ENCODE measurements around the gene RSPH1.

DNA sequence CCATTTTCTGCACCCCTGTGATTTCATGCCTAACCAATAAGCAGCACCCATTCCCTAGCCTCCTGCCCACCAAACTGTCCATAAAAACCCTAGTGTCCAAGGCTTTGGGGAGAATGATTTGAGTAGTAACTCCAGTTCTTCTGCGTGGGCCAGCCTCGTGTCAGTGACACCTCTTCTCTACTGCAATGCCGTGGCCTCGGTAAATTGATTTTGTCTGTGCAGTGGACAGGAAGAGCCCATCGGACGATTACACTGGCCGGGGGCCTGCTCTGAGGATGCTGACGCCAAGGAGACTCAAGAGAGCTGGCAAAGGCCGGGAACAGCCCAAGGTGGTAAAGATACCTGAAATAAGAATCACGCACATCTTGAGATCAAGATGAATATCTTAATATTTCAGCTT, 29.3 kb downstream of the RSPH1 start:
- TF ChIP-seq, protein P1, sequence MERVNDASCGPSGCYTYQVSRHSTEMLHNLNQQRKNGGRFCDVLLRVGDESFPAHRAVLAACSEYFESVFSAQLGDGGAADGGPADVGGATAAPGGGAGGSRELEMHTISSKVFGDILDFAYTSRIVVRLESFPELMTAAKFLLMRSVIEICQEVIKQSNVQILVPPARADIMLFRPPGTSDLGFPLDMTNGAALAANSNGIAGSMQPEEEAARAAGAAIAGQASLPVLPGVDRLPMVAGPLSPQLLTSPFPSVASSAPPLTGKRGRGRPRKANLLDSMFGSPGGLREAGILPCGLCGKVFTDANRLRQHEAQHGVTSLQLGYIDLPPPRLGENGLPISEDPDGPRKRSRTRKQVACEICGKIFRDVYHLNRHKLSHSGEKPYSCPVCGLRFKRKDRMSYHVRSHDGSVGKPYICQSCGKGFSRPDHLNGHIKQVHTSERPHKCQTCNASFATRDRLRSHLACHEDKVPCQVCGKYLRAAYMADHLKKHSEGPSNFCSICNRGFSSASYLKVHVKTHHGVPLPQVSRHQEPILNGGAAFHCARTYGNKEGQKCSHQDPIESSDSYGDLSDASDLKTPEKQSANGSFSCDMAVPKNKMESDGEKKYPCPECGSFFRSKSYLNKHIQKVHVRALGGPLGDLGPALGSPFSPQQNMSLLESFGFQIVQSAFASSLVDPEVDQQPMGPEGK (CRISPR knock-in tag; IDR thresholded peaks at IDR 0.05; ENCODE audit: borderline replicate concordance) = no peak
- TF ChIP-seq ZNF70 (CRISPR knock-in tag; IDR thresholded peaks at IDR 0.05) (no peak), BACH2 (CRISPR knock-in tag; IDR thresholded peaks at IDR 0.05; ENCODE audit: borderline replicate concordance) (no peak), GLIS3 (CRISPR knock-in tag; IDR thresholded peaks at IDR 0.05) (no peak), ZFP30 (CRISPR knock-in tag; IDR thresholded peaks at IDR 0.05) (no peak), ZNF565 (CRISPR knock-in tag; conservative IDR thresholded peaks at IDR 0.05; ENCODE audit: low read depth) (no peak), RARB (CRISPR knock-in tag; IDR thresholded peaks at IDR 0.05) (no peak), ISL1 (CRISPR knock-in tag; IDR thresholded peaks at IDR 0.05) (no peak), ARNTL (CRISPR knock-in tag; IDR thresholded peaks at IDR 0.05; ENCODE audit: borderline replicate concordance, low read depth) (no peak), OSR1 (CRISPR knock-in tag; IDR thresholded peaks at IDR 0.05) (no peak), ESRRG (CRISPR knock-in tag; IDR thresholded peaks at IDR 0.05) (no peak), CSDC2 (CRISPR knock-in tag; IDR thresholded peaks at IDR 0.05) (no peak)
- TF ChIP-seq, protein P2, sequence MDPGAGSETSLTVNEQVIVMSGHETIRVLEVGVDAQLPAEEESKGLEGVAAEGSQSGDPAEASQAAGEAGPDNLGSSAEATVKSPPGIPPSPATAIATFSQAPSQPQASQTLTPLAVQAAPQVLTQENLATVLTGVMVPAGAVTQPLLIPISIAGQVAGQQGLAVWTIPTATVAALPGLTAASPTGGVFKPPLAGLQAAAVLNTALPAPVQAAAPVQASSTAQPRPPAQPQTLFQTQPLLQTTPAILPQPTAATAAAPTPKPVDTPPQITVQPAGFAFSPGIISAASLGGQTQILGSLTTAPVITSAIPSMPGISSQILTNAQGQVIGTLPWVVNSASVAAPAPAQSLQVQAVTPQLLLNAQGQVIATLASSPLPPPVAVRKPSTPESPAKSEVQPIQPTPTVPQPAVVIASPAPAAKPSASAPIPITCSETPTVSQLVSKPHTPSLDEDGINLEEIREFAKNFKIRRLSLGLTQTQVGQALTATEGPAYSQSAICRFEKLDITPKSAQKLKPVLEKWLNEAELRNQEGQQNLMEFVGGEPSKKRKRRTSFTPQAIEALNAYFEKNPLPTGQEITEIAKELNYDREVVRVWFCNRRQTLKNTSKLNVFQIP (CRISPR knock-in tag; IDR thresholded peaks at IDR 0.05; ENCODE audit: borderline replicate concordance, low read depth) = no peak
- TF ChIP-seq, protein P3, sequence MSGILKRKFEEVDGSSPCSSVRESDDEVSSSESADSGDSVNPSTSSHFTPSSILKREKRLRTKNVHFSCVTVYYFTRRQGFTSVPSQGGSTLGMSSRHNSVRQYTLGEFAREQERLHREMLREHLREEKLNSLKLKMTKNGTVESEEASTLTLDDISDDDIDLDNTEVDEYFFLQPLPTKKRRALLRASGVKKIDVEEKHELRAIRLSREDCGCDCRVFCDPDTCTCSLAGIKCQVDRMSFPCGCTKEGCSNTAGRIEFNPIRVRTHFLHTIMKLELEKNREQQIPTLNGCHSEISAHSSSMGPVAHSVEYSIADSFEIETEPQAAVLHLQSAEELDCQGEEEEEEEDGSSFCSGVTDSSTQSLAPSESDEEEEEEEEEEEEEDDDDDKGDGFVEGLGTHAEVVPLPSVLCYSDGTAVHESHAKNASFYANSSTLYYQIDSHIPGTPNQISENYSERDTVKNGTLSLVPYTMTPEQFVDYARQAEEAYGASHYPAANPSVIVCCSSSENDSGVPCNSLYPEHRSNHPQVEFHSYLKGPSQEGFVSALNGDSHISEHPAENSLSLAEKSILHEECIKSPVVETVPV (CRISPR knock-in tag; IDR thresholded peaks at IDR 0.05) = no peak
